GM19099 (cell line): ENCODE data around the gene PLA2G4E.

ENCODE experiments used
- POLR2A ChIP-seq: IDR thresholded peaks from 3 replicates; pipeline ENCODE4 v1.6.1; 2011; ENCODE audit warnings: low read depth; ENCODE audit not compliant: insufficient read length; ENCODE audit errors: extremely low read depth

PLA2G4E gene

DNA sequence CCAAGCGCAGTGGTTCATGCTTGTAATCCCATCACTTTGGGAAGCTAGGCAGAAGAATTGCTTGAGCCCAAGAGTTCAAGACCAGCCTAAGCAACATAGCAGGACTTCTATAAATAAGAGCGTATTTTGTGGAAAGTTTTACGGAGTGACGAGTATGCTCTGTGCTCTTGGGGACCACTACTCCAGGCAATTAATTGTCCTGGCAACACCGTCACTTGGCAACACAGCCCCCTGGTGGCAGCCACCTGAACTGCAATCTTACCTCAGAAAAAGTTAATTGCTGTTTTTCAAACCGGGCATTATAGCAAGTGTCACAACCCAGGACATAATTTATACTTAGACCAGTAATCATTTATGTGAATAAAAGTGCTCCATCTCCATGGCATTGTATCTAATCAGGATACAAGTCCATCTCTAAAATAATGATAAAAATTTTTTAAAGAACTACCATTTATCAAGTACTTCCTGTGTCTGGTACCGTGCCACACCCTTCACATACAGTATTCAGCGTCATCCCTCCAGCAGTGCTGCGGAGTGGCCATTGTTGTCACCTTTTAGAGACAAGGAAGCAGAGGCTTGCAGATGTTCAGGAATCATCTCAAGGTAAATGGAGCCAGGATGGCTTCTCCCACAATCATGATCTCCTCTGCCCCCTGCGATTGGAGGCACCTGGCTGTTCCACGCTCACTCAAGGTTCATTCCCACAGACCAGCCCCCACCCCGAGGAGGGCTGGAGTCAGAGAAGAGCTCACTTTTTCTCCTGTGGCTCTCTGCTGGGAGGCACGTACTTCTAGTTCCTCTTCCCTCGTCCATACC, 39.0 kb upstream of the PLA2G4E start:
- no peak for TF ChIP-seq POLR2A

DNA sequence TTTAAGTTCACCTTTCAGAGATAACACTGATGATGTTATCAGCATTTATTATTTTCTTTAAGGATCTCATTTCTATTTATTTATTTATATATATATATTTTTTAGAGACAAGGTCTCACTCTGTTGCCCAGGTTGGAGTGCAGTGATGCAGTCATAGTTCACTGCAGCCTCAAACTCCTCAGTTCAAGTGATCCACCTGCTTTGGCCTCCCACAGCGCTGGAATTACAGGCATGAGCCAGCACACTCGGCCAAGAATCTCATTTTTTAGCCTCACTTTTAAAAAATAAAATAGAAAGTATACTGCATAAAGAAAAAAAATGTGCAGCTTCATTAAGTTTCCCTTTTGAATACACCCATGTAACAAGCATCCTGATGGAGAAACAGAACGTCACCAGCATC, 37.9 kb upstream of the PLA2G4E start:
- no peak for TF ChIP-seq POLR2A

DNA sequence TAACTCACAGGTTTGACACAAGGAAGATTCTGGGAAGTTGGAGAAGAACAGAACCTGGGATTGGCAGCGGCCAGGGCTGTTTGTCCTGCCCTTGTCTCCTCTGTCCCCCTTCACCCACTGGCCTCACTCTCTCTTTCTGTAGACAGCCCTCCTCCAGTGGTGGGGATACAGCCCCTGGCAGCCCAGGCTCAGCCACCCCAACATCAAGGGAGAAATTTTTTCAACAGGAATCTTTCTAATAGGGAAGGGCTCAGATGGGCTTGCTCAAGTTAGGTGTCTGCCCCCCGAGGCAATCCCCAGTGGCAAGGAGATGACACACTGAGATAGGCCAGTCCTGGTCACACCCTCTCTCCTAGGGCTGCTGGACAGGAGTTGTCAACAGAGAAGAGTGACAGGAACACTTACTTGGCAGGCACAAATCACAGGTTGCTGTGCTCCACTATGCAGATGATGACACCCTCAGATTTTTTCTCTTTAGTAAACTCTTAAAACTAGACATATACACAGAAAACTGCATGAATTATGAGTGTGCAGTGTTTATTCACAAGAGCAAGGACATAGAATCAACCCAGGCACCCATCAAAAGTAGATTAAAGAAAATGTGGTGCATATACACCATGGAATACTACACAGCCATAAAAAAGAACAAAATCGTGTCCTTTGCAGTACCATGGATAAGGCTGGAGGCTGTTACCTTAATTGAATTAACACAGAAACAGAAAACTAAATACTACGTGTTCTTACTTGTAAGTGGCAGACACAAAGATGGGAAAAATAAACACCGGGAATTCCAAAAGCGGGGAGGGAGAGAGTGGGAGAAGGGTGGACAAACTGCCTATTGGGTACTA, 37.2 kb upstream of the PLA2G4E start:
- no peak for TF ChIP-seq POLR2A

DNA sequence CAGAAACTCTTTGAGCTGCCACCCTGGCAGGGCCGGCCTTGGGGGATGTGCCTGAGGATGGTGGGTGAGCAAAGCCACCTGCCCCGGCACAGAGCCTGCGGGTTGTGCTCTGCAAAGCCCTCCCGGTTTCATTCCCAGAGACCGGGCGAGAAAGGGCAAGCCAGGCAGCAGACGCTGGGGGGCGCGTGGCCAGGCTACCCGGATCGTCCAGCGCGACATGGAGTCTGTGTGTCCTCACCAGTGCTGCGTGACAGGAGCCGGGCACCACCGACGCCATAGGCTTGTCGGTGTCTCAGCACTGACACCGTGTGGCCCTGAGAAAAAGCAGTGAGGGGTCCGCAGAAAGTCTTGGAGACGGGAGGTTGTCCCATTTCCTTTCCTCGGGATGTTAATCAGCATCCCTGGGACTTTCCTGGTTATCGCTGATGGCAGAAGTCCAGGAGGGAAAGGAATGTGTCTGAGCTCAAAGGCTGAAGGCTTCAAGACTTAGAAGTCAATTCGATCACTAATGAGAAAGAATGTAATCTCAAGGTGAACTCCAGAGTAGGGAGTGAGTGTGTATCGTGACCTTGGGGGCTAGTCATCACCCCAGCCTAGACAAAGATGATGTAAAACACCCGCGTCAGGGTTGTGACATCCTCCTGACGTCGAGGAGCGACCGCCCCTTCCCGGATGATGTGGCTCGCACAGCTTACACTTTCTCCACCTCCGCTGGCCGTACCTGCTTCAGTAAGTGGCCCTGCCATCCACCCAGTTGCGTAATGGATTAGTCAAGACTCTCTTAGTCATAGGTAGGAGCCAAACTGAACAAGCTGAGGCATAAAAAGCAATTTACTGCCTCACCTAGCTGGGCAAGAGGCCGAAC, 36.3 kb upstream of the PLA2G4E start:
- TF ChIP-seq POLR2A = no peak

DNA sequence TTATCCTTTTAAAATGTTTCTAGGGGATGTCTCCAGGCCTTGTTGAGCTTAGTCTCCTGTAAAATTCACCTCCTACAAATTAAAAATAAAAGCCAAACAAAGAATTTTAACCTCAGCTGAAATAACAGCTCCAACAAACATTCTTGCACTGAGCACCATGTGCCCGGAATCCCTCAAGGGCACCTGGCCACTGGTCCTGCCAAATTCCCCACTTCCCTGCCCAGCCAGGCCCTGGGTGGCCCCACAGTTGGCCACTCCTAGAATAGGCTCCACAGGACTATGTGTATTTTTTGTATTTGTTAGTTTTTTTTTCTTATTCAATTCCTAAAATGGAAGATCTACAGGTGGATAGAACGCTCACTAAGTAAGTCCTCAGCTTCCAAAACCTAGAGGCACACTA, 33.1 kb upstream of the PLA2G4E start:
- no peak for TF ChIP-seq POLR2A

DNA sequence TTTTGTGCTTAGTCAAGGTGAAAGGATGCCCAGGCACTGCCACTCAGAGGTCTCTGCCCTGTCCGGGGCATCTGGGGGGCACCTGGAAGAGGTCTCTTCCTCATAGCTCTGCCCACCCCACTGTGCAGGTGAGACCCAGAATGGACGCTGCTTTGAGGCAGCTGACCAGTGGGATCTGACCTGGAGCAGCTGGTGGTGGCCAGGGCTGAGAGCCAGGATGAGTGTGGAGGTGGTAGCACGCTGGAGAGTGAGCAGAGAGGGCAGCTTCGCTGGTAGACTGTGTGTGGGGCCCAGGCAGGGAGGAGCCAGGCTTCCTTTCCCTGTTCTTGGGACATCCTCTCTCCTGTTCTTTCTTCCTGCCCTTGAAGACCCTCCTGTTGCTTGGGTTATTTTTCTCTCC, 32.2 kb upstream of the PLA2G4E start:
- TF ChIP-seq POLR2A = no peak

DNA sequence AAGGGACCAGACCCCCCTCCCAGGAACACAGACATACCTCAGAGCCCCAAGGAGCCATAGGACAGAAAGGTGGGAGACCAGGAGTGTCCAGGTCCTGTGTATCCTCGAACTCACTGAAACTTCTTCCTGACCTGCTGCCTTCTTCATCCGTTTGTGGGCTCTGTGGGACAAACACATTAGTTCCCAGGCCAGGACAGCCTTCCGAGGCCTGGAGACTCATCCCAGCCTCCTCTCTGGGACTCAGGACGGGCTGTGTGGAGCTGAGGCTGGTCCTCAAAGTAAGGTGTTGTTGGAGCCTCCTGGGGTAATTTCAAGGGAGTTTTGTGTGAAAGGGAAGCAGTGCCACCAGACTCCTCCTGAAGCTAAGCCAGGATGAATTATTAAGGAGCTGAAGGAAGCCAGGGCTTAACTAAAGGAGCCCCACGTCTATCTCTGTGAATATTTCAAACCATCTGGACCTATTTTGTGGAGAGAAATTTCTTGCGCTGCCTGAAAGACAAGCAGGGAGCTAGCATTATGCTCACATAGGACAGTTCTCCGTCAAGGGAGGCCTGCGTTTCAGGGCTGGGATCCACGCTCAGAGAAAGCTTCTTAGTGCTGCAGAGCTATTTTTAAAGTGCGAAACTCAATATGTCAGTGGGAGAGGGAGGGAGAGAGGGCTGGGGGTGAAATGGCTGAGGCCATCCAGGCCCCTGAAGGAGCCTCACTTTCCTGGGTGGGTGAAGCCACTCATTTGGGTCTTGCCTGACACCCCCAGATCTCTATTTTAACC, 29.8 kb upstream of the PLA2G4E start:
- TF ChIP-seq POLR2A = no peak

DNA sequence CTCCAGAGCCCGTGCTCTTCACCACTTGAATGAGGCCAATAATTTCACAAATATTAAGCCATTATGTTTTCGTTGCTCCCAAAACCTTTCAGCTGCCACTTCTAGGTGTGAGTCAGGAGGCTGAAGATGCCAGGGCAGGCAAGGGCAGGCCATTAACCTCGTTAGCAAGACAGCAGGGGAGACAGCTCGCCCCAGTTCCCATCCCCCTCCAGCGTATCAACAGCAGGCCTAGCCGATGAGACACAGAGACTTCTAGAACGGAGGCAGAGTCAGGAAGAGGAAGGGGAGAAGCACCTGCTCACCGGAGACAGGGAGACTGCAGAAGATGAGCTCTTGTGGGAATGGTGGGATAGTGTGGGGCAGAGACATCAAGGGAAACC, 28.0 kb upstream of the PLA2G4E start:
- no peak for TF ChIP-seq POLR2A

DNA sequence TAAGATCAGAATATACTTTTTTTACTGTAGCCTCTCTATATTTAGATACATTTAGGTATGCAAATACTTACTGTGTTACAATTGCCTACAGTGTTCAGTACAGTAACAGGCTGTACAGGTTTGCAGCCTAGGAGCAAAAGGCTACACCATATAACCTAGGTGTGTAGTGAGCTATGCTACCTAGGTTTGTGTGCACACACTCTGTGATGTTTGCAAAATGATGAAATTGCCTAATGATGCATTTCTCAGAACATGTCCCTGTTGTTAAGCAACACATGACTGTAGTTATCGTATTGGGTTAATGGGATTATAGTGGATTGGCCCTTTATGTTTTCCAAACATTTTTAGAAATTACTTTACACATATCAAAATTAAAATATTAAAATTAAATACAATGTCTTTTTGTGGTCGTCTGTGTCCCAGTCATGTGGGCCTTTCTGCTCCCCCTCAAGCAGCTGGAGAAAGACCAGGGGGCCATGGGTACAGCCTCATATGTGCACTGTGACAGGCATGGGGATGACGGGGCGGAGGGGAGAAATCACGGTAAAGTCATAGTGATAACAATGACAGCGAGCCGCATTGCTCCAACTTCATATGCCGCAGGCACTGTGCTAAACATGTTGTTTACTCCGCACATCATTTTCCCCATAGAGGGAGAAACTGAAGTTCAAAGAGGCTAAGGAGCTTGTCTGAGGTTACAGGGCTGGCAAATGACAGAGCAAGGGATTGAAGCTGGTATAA, 27.4 kb upstream of the PLA2G4E start:
- no peak for TF ChIP-seq POLR2A

DNA sequence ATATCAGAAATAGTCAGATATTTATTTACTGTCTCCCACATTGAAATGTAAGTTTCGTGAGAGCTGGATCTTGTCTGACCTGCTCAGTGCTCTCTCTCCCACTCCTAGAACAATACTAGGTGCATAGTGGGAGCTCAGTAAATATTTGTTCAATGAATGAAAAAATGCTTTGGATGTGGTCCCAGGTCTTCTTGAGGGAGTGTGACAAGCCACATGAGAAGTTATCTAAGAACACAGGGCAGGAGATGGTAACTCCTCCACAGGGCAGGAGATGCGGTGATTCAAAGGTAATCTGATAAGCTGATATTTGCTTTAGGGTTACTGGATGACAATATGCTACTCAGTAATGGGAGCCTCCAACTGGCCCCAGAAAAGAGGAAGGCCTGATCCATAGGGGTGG, 25.8 kb upstream of the PLA2G4E start:
- no peak for TF ChIP-seq POLR2A

DNA sequence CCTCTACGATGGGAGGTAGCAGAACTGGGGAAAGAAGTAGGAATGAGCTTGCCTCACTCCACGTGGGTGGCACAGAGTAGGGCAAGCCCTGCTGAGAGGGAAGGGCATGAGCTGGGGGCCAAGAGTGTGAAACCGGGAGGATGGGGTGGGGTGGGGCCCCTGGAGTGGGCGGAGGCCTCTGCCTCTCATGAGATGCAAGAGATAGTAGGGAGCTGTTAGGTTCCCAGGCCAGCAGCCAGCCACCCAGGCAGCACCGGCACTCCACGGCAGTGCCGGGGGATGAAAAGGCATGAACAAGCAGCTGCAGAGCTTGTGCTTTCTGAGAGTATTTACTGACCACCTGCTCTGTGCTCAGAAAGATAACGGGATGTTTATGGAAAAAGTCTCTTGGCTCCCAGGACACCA, 24.4 kb upstream of the PLA2G4E start:
- TF ChIP-seq POLR2A = no peak

DNA sequence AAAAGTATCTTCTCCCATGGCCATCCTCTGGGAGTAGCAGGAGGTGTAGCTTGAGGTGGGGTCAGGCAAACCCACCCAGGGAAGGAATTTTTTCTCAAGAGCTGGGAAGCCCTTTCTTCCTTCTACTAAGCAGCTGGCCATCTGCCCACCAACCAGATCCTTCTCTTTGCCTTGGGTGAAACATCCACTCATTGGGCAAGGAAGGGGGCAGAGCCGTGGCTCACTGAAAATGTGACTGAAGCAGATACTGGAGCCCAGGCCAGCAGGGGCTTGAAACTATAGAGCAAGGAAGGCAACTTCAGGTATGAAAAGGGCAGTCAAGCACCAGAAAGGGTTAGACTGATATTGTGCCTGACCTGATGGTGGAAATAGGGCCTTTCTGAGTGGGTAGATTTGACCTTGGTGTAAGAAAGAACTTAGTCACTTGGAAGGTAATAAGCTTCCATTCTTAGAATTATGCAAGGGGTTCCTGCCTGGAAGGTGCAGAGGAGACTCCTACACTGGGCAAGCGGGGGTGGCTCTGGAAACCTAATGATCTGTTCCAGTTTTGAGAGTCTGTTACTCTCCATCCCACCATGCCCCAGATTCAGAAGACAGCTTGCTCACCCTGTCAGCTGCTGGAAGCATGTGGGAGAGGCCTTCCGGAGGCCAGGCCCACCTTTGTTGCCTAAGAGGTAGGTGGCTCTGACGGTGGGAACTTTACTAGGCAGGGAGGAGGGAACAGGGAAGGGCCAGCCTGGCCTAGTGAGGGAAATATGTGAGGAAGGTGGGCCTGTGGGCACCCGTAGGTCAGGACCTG, 22.0 kb upstream of the PLA2G4E start:
- no peak for TF ChIP-seq POLR2A

DNA sequence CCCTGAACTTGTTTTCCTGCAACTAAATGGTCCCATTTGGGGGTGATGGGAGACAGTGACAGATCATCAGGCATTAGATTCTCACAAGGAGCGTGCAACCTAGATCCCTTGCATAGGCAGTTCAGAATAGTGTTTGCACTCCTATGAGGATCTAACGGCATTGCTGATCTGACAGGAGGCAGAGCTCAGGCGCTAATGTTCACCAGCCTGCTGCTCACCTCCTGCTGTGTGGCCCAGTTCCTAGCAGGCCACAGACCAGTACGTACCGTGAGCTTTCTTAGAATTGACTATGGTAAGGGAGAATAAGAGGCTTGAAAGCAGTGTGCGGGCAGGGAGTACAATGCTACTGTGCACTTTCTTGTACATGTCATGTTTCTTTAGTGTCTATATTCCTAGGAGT, 17.6 kb upstream of the PLA2G4E start:
- TF ChIP-seq POLR2A = no peak
